SU-DHL-6 (cell line): ENCODE data around the gene DAAM2.

ENCODE experiments used
- H2AFZ ChIP-seq: fragments of 200-600 bp; sonication (generic); 2 replicates; pipeline ENCODE4 v1.6.1; 2014; ENCODE audit warnings: low read depth, mild to moderate bottlenecking, moderate library complexity, mixed read lengths, antibody characterized with exemption, low read length; ENCODE audit not compliant: severe bottlenecking
- H3F3A ChIP-seq: fragments of 200-600 bp; shearing (Covaris generic); 2 replicates; pipeline ENCODE4 v1.6.0; 2016; ENCODE audit warnings: antibody characterized with exemption, mild to moderate bottlenecking; ENCODE audit not compliant: insufficient read depth
- H3K27ac ChIP-seq: fragments of 200-600 bp; sonication (generic); 2 replicates; pipeline ENCODE4 v1.5.1; 2016; ENCODE audit warnings: low read depth, mild to moderate bottlenecking, low read length, moderate library complexity, mixed read lengths
- H3K27me3 ChIP-seq: fragments of 200-600 bp; sonication (generic), shearing (Covaris generic); 2 replicates; pipeline ENCODE4 v1.6.0; 2014; ENCODE audit warnings: mild to moderate bottlenecking, low read length
- H3K36me3 ChIP-seq: fragments of 200-600 bp; sonication (generic); 2 replicates; pipeline ENCODE4 v1.6.1; 2014; ENCODE audit warnings: mild to moderate bottlenecking, low read length, mixed read lengths
- H3K4me2 ChIP-seq: fragments of 300-600, 200-600 bp; shearing (Covaris generic), sonication (generic); 2 replicates; pipeline ENCODE4 v1.6.0; 2014; ENCODE audit warnings: low read length, low read depth, mild to moderate bottlenecking; ENCODE audit not compliant: poor library complexity, severe bottlenecking
- H3K4me3 ChIP-seq: fragments of 200-600 bp; sonication (generic); 2 replicates; pipeline ENCODE4 v1.5.1; 2014; ENCODE audit warnings: antibody characterized with exemption, low read length, mild to moderate bottlenecking, mixed read lengths; ENCODE audit not compliant: insufficient read depth, poor library complexity, severe bottlenecking
- H3K79me2 ChIP-seq: fragments of 200-600 bp; sonication (generic); 2 replicates; pipeline ENCODE4 v1.6.1; 2014; ENCODE audit warnings: mild to moderate bottlenecking, low read length, moderate library complexity; ENCODE audit not compliant: insufficient read depth
- H3K9ac ChIP-seq: fragments of 200-600 bp; sonication (generic); 2 replicates; pipeline ENCODE4 v1.7.0; 2014; ENCODE audit warnings: mild to moderate bottlenecking, low read length
- H3K9me2 ChIP-seq: fragments of 200-600 bp; sonication (generic); replicated peaks from 2 replicates; pipeline ENCODE4 v1.6.1; 2014; ENCODE audit warnings: low read length; ENCODE audit not compliant: insufficient read depth
- H3K9me3 ChIP-seq: fragments of 200-600 bp; sonication (generic); 2 replicates; pipeline ENCODE4 v1.6.1; 2014; ENCODE audit warnings: low read length, mixed read lengths; ENCODE audit not compliant: insufficient read depth
- H4K20me1 ChIP-seq: fragments of 200-600 bp; sonication (generic); 2 replicates; pipeline ENCODE4 v1.6.1; 2014; ENCODE audit warnings: low read depth, mild to moderate bottlenecking, antibody characterized with exemption, low read length, moderate library complexity, mixed read lengths
- CTCF ChIP-seq: fragments of 200-600 bp; sonication (generic); IDR thresholded peaks from one replicate; pipeline ENCODE4 v1.5.1; 2017; ENCODE audit warnings: antibody characterized with exemption, mild to moderate bottlenecking, low read length, moderate library complexity; ENCODE audit not compliant: insufficient read depth, poor library complexity, severe bottlenecking
- EZH2phosphoT487 ChIP-seq: fragments of 200-600 bp; sonication (generic), shearing (Covaris generic); conservative IDR thresholded peaks from 2 replicates; pipeline ENCODE4 v1.6.1; 2018; ENCODE audit warnings: mild to moderate bottlenecking, antibody characterized with exemption, low read length, moderate library complexity, mixed read lengths

The DAAM2 gene

GRCh38 chr6:39926668-39927067 is 134.5 kb downstream of the DAAM2 start:
- Histone ChIP-seq H3K4me2 (no peak overlapping the region), H3K27ac (no peak overlapping the region), H3F3A (no peaks in the 10 kb centered on the region), H4K20me1 (no peaks in the 10 kb centered on the region), H3K27me3 (no peaks in the 10 kb centered on the region), H2AFZ (no peak overlapping the region), H3K9me3 (no peaks in the 10 kb centered on the region), H3K9me2 (no peaks in the 10 kb centered on the region), H3K79me2 (no peaks in the 10 kb centered on the region), H3K4me3 (no peak overlapping the region), H3K9ac (no peak overlapping the region), H3K36me3 (no peaks in the 10 kb centered on the region)
- TF ChIP-seq EZH2phosphoT487 (no peak), CTCF (no peak)

DNA sequence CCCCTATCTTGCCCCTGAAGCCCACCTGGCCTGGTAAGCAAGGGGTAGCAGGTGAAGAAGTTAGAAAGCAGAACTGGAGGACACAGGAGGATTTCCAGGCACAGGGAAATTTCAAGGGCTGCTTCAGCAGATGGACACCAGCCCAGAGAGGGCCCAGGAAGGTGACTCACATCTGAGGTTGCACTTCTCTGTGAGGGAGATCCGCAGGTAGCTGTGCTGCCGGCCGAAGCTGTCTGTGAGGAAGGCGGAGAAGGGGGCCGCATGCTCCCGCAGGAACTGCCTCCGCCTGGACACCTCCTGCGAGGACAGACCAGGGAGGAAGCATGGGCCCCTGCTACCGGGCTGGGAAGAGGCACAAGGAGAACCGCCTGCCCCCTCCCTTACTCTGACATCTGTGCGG is 135.0 kb downstream of the DAAM2 start:
- Histone ChIP-seq H3K9me2 (no peaks in the 10 kb centered on the region), H4K20me1 (no peaks in the 10 kb centered on the region), H3K27ac (no peak overlapping the region), H3K79me2 (no peaks in the 10 kb centered on the region), H3K9me3 (no peaks in the 10 kb centered on the region), H3K9ac (no peak overlapping the region), H3K4me3 (no peak overlapping the region), H3K36me3 (no peaks in the 10 kb centered on the region), H2AFZ (no peak overlapping the region), H3K4me2 (no peak overlapping the region), H3K27me3 (no peaks in the 10 kb centered on the region), H3F3A (no peaks in the 10 kb centered on the region)
- TF ChIP-seq CTCF (no peak), EZH2phosphoT487 (no peak)

DNA sequence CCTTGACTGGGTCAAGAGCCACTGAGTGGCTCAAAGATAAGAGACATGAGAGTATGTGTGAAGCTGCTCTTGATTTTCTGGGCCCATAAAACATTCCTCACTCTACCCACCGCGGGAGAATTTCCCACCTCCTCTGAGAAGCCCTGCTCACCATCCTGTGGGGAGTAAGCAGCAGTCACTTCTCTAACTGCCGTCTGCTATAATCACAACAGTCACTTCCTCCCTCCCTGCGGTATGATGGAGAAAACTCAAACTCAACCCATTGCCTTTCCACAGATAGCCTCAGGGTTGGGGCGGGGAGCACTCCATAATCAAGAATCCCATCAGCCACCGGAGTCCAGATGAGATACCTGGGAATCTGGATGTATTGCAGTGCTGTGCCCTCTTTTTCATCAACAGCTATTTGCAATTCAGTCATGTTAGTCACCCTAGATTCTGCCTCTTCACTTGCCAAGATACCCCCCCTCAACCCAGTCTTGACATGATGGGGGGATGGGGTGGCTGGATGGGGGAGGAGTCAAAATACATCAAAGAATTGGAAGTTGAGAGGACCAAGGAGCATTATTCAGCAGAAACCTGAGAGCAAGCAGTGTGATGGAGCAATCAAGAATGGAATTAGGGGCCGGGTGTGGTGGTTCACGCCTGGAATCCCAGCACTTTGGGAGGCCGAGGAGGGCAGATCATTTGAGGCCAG is 137.0 kb downstream of the DAAM2 start:
- Histone ChIP-seq H3K27me3 (no peaks in the 10 kb centered on the region), H3K79me2 (no peaks in the 10 kb centered on the region), H3K27ac (no peak overlapping the region), H3K4me2 (no peak overlapping the region), H3K4me3 (no peak overlapping the region), H4K20me1 (no peaks in the 10 kb centered on the region), H3K9ac (no peak overlapping the region), H3F3A (no peaks in the 10 kb centered on the region), H3K9me2 (no peaks in the 10 kb centered on the region), H3K36me3 (no peaks in the 10 kb centered on the region), H3K9me3 (no peaks in the 10 kb centered on the region), H2AFZ (no peak overlapping the region)
- no peak for TF ChIP-seq CTCF
- TF ChIP-seq EZH2phosphoT487 = no peak
